Activated naive CD4-positive, alpha-beta T cell (primary cell): ENCODE data around the gene SPATA32.
A peak's percentile ranks its signal among the peaks of the same experiment; 100 is the strongest.
"Not testable (repeated sequence)": the region's sequence is repeated elsewhere in the genome, so short reads cannot be mapped to it uniquely, and the experiment has no call there.

Source experiments
- DNase-seq, 4 experiments: peaks; one replicate each; lab custom pipeline; 2025; lab: John Stamatoyannopoulos, UW

The SPATA32 gene, protein sequence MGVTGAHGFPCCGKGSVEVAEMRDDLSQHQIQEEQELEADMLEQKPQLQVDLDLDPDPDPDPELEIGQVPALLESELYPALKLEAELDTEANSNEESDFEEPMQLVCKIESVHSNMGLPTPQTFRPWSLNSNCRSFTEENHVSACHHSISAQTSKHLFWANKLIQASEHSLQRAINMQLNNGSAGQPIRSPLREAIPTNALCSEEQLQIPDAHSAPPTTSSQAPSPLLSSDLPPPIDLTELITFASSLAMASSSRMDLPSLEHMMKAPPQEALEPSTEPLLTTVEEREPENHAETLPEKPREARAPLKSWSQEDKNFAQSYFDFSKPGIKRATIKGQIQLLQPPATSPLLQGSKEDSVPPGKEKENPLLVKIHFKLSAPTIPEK

DNA sequence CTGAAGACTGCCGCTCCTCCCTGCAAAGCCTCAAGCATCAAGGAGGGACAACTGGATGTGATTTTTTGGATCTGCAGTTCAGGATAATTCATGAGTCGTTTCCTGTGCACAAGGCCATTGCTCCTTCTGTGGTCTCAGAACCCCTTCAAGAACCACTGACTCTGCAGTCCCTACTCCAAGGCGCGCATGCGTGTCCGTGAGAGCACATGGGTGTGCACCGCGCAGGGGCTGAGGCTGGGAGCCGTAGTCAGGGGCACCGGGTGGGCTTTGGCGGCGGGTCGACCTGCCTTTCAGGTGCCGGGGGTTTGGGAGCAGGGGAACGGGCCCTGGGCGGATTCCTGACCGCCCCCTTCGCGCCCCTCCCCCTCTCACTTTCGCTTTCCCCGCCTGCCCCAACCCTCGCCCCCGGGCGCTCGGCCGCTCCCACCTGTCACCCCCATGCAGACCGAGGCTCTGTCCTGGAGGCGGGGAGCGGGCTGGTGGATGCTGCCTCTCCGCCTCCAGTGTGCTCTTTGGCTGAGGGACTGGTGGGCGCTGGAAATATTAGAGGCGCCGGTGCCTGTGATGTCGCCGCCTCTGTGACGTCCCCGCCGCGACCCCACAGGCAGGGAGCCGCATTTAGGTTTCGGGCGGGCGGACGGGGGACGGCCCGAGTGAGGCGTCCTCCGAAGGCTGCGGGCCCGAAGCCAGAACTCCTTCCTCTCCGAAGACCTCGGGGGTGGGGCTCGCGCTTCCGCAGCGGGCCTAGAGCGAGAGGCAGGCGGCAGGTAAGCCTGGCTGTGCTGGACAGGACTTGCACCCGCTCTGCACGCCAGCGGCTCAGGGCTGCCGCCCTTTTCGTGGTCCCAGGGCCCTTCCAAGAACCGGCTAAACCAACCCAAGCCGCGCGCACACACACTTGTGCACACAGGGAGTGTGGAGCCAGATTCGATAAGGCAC, at the start of gene SPATA32:
SPATA32 (minus strand) TSS at position 518 of the 939 bp plus-strand sequence; CDS start at position 440, 78 bp downstream.
- DNase-seq: peak; percentile 19 to 57 (median 38)

DNA sequence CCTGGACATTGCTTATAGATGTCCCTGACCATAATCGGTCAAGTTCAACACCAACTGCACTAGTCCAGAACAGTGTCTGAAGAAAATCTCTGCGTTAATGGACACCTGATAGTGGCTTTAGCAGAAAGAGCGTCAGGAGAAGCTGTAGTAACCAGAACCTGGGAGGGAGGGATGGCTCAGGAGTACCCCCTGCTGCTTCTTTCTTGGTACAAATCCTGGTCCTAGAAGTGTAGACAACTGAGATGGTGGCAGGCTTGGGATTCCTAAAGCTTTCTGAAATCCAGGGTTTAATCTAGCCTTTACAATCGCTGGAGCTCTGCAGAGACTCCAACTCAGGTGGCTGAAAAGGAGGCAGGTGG, 49.5 kb upstream of the SPATA32 start:
- no peak for DNase-seq

DNA sequence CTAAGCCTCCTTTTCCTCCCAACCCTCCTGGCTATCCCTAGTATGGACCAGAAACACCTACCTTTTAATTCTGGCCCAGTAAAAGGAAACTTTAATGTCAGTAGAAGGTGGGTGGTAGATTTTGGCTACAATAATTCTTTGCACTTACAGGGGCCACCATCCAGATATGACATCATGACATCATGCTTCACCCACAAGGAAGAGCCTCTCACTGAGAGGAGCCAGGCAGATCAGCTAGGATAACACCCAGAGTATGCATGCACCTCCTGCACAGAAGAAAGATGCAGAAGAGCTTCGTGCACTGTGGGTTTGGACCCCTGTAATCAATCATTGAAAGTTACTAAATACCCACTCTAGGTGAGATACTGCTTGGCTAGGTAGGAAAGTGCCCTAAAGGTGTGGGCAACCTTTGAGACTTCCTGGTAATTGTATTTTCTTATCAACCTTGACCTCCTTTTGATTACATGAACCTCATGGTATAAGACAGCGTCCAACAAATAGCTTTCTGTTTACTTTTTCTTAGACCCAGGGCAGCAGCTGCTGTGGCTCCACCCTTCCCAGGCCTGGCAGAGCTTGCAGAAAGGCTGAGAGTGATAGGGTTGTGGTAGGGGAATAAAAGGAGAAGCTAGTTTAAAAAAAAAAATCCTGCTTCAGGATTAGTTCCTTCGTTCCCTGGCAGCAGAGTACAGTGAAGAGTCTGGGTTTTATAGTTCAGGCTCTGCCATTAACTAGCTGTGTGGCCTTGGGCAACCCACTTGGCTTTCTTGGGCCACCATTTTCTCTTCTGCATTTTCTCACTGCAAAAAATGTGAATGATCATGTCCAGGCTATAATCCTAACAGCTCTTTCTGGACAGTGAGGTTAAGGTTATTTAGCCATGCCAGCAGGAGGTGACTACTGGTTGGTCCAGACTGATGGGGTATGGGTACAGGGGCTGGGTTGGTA, 48.8 kb upstream of the SPATA32 start:
- no peak for DNase-seq

DNA sequence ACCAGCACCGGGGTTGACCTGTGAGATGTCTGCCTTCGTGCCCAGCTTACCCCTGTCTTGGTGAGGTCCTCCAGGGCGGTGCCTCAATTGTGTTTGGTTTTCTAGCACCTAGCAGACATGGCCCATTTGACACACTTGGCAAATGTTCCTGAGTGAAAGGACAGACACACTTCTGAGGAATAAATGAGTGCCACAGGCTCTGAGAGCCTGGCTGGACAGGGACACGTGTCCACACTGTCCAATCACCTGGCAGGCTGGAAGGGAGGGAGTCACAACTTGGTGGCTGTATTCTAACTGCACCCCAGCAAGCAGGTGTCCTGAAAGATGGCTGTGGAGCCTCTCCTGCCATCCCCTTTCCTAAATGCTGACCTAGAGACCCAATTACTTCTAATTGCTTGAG, 47.5 kb upstream of the SPATA32 start:
- DNase-seq: no peak

DNA sequence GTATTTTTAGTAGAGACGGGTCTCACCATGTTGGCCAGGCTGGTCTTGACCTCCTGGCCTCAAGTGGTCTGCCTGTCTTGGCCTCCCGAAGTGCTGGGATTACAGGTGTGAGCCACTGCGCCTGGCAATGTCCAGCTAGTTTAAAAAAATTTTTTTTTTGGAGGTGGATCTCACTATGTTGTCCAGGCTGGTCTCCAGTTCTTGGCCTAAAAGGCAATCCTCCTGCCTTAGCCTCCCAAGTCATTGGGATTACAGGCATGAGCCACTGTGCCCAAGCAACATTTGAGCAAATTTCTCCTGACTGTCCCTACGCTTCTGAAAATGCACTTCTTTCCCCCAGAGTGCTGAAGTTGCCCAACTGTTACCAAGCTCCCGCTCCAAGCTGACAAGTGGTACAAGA, 46.9 kb upstream of the SPATA32 start:
- no peak for DNase-seq

DNA sequence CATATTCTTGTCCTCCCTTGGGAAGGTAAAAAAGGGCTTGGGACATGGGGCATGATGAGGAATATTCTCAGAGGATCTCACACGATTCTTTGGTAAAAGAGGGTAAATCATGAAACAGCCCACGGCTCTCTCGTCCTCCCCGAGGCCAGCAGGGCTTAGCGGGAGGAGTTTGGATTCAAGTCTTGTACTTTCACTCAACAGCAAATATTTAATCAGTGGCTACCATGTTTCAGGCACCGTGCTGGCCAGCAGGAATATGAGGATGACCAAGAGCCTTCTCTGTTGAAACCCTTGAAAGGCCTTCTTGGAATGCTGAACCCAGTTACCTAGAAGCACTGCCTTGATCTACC, 46.1 kb upstream of the SPATA32 start:
- DNase-seq: no peak

DNA sequence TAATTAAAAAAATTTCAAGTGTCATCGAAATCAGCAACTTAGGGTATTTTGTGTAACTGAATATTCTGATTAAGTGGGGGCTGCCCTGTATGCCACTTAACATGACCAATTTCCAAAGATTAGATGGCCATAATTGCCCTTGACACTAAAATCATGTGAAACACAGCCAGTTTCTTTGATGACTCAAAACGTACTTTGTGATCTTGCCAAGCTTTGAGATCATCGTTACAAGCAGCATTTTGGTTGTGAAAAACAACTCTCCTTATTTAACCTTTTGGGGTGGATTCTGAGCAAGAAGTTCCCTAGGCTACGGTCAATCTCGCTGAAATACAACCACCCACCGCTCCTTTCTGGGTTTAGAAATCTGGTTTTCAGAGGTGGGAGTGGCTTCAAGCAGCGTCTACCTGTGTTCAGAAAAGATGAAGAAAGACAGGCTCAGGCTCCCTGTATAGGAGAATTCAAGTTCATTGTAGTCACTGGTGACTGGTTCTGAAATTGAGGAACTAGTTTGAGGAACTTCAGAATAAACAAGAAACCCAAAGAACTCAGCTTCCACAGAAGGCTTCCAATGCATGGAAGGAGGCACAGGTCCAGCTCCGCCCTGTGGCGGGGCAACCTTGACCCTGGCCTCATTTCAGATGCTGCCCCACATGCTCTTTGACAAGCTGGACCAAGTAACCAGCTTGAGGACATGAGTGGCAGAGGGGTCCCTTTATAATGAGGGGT, 45.6 kb upstream of the SPATA32 start:
- DNase-seq: no peak

DNA sequence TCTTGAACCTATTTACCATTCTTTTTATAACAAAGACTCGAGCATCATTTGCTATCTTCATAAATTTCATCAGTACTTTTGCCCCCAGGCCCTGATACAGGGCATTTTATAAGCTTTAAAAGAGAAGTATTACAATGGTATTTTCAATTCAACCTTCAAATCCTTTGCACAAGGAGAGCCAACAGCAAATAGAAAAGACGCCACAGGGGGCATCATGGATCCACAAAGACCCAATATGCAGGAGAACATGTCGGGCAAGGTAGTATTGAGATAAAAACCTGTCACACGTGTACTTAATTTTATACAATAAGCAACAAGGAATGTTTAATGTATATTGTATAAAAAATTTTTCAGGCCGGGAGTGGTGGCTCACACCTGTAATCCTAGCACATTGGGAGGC, 44.7 kb upstream of the SPATA32 start:
- no peak for DNase-seq

DNA sequence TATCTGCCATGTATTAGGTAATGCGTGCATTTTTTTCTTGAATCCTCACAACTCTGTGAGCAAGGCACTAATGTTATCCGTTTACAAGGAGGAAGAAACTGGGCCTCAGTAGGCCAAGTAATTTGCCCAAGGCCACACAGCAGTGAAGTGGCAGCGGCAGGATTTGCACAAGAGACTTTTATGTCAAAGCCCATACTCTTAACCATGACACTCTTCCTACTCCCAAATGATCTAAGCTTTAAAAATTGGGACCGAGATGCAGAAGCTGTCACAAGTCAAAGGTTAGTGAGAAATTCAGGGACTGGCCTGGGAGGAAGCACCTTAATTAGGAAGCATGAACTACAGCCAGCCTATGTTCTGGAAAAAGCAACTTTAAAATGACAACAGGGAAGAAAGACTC, 44.2 kb upstream of the SPATA32 start:
- DNase-seq: no peak

DNA sequence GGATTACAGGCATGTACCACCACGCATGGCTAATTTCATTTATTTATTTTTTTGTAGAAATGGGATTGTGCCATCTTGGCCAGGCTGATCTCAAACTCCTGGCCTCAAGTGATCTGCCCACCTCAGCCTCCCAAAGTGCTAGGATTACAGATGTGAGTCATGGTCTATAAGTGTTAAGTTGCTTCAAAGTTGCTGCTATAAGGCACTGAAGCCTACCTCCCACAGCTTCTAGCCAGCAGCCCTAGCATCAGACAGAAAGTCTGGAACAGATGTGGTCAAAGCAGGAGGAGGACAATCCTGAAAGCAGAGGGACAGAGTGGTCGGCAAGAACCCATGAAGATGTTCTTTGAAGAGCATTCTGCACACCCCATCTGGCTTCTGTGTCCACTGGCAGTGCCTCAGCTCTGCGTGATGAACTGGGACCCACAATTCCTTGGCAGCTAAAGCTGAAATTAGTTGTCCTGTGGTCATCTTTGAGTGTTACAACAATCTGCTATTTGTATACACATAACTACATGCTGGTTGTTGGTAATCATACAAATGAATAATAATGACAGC, 43.7 kb upstream of the SPATA32 start:
- DNase-seq: no peak

DNA sequence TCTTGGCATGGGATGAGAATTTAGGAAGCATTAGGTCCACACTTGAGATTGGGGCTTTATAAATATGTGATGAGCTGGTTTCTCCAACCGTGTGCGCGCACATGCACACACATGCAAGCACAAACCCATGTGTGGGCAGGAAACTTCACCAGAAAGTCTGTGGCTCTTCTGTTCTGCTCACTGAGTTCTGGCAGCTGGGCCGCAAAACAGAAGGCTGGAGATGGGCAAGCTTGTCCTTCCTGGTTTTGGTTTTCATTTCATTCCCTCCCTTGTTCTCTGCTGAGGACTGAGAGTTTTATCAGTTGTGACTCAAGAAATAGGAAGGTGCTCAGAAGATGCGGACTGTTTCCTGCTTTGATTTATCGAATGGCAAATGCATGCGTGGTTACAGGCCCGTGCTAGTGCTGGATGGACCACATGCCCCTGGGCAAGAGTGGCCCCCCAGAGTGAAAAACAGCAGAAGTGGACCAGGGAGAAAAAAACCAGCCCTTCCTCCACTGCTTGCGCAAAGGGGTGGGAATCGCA, 40.8 kb upstream of the SPATA32 start:
- DNase-seq: no peak

DNA sequence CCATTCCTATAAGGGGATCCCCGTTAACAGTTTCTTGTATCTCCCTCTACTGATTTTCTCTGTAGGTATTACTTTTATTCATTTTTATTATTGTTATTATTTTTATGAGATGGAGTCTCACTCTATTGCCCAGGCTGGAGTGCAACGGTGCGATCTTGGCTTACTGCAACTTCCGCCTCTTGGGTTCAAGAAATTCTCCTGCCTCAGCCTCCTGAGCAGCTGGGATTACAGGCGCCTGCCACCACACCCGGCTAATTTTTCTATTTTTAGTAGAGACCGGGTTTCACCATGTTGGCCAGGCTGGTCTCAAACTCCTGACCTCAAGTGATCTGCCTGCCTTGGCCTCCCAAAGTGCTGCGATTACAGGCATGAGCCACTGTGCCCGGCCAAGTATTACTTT, 40.3 kb upstream of the SPATA32 start:
- DNase-seq: not testable (repeated sequence)

DNA sequence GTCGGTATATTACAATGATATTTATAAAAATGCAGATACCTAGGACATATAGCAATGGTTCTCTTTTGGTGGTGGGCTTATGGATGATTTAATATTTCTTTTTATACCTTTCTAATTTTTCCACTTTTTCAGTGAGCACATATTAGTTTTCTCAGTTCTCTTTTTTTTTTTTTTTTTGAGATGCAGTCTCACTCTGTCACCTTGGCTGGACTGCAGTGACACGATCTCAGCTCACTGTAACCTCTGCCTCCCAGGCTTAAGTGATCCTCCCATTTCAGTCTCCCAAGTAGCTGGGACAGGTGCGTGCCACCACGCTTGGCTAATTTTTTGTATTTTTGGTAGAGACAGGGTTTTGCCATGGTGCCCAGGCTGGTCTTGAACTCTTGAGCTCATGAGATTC, 39.8 kb upstream of the SPATA32 start:
- DNase-seq: no peak

DNA sequence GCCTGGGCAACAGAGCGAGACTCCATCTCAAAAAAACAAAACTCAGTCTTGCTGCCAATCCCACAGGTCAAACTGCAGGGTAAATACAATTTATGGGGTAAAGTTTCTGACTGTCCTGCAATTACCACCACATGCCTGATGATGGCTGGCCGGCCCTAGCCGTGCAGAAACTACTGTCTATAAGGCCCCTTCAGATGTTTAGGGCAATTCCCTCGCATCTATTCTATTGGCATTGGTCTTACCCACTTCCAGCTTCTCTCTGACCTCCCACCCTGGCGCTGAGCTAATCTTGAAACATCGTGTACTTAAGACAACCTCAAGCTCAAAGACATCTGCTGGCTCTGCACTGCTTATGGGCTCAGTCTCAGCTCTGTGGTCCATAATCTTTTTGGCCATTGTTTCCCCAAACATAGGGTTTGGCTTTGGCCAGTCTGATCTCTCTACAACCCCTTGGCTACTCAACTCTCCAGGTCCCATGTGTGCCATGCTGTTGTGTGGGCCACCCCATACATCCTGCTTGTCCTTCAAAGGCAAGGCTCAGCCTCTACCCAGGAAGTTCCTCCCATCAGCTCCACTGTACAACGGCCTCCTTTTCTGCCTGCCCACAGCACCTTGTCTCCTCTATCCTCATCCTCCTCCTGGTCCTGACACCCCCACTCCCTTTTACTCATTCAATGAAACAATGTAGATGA, 38.3 kb upstream of the SPATA32 start:
- no peak for DNase-seq

DNA sequence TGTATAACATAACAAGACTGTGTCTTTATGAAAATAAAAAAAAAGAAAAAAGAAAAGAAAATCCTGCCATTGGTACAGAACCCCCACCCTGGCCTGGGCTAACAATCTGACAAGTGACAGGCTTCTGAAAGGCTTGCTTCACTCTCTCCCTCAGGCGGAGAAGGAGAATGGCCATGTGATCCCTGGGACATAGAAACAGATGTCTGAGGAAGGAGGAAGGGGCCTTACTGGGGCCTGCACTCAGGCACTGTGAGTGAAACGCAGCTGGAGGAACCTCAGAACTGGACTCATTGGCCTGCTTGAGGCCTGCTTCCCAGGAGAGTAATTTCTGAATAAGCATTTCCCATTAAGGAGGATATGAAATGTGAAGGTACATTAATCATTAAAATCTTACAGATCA, 37.5 kb upstream of the SPATA32 start:
- DNase-seq: no peak

DNA sequence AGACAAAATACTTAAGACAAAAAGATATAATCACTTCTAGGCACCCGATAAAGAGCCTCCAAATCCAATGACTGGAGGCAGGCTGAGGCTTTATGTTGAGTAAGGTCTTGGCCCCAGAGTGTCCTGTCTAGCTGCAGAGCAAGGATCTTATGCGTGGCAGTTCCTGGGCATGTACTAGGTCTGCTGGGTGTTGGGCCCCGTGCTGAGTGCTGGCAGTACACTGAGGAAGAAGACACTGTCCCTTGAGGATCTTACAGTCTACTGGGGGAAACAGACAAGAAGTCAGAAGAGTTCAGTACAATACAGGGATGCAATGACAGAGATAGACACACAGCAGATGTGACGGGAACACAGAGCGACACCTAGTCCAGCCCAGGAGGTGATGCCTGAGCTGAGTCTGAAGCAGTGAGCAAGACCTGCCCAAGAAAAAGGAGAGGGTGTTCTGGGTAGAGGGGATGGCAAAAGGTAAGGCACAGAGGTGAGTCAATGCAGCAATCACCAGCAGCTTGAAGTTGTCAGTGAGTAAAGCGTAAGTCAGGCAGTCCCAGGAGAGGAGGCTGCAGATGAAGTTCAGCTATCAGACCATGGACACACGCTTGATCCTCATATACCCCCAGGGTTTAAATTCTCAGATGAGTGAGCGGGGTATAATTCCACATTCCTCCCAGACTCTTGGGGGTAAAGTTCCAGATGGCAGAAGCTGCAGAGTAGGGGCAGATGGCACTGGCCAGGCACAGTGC, 36.8 kb upstream of the SPATA32 start:
- no peak for DNase-seq

DNA sequence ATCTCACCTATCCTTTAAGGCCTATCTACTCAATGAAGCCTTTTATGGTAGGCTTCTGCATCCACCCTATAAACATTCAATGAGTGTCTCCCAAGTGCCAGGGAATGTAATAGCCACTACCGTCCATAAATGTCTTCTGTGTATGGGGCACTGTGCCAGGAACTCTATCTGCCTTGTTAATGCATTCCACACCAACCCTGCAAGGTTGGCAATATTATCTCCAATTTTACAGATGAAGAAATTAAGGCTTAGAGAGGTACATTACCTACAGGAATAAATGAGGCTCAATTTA, 34.9 kb upstream of the SPATA32 start:
- no peak for DNase-seq

DNA sequence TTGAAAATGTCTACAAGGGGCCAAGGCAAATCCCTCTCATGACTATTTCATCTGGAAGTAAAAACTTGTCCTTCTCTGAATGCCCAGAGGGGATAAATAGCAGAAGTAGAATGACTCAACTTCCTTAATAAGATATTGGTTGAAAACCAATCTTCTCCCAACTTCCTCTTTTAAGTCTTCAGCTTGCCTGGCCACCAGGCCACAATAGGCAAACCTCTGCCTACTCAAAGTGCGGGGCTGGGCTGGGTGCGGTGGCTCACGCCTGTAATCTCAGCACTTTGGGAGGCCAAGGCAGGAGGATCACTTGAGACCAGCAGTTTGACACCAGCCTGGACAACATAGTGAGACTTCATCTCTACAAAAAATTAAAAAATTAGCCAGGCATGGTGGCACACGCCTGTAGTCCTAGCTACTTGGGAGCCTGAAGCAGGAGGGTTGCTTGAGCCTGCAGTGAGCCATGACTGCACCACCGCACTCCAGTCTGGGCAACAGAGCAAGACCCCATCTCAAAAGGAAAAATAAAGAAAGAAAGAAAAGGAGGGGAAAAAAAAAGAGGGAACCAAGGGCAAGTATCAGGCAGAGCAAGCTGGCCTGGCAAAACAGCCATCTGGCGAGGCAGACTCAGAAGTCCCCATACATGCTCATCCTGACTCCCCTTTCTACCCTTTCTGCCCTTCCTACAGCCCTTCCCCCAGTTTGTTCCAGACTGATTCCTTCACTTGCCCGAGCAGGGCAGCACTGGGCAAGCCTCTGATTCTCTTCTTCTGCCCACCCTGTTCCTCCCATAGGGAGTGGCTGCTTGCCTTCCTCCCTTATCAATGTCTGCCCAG, 34.3 kb upstream of the SPATA32 start:
- DNase-seq: no peak

DNA sequence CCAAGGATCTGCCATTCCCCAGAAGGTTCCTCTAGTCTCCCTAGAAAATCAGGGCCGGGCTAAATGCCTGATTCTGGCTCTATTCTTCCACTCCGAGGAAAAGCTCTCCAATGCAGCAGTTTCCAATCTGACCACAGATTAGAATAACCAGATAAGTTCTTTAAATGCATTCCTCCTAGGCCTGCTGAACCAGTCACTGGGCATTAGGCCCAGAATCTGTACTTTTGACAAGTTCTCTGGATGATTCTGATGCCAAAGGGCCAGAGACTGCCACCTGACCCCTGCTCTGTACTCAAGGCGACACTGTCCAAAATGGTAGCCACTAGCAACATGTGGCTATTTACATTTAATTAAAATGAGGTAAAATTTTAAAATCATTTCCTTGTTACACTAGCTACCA, 32.6 kb upstream of the SPATA32 start:
- DNase-seq: no peak
